ENCODE measurements around the gene MCEE. TPM values are rescaled to one million over a fixed set of nuclear protein-coding genes. Genes with fewer than 3 reads are reported as not detected.

MCEE gene
- total and polyA plus RNA-seq, 2 of the 4 experiments (the other 2 are of a cell fraction): 11.1 to 15.0 TPM

DNA sequence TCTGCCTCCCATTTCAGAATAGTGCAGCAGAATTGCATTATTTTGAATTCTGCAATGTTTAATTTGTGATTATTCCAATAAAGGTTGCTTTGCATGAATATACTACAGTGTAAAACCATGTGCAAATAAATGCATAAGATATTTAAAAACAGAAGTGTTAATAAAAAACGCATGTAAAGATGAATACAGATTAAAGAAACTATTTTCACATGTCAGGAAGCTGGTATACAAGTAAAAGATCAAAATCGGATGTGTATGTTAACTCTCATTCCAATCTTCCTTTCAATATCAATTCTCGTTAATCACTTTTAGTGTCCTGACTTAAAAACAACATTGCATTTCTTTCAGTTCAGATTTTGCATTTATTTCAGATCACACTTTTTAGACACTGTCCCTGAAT, 3.1 kb downstream of the MCEE start (continued):
- TF ChIP-seq ELK1 (IDR thresholded peaks at IDR 0.05; ENCODE audit: borderline replicate concordance, low read depth, low read length): no peak
- TF ChIP-seq, protein P1, sequence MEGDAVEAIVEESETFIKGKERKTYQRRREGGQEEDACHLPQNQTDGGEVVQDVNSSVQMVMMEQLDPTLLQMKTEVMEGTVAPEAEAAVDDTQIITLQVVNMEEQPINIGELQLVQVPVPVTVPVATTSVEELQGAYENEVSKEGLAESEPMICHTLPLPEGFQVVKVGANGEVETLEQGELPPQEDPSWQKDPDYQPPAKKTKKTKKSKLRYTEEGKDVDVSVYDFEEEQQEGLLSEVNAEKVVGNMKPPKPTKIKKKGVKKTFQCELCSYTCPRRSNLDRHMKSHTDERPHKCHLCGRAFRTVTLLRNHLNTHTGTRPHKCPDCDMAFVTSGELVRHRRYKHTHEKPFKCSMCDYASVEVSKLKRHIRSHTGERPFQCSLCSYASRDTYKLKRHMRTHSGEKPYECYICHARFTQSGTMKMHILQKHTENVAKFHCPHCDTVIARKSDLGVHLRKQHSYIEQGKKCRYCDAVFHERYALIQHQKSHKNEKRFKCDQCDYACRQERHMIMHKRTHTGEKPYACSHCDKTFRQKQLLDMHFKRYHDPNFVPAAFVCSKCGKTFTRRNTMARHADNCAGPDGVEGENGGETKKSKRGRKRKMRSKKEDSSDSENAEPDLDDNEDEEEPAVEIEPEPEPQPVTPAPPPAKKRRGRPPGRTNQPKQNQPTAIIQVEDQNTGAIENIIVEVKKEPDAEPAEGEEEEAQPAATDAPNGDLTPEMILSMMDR (conservative IDR thresholded peaks at IDR 0.05; ENCODE audit: low read depth, low read length): no peak

All from IMR-90 (cell line).